A673 (cell line): ENCODE measurements around the gene SAP30L.

Source experiments
- EZH2 ChIP-seq: fragments of 200-600 bp; sonication (generic); IDR thresholded peaks from 2 replicates; pipeline ENCODE4 v1.6.1; 2017; ENCODE audit warnings: borderline replicate concordance, low read depth, mild to moderate bottlenecking, mixed read lengths, antibody characterized with exemption, low read length; ENCODE audit not compliant: poor library complexity, severe bottlenecking
- TF ChIP-seq, protein P1 (sequence below): fragments of 300-800, 200-600 bp; sonication (generic); conservative IDR thresholded peaks from 2 replicates; pipeline ENCODE4 v1.5.1; 2017; ENCODE audit warnings: low read depth, mild to moderate bottlenecking, antibody characterized with exemption, low read length, moderate library complexity, mixed read lengths

DNA sequence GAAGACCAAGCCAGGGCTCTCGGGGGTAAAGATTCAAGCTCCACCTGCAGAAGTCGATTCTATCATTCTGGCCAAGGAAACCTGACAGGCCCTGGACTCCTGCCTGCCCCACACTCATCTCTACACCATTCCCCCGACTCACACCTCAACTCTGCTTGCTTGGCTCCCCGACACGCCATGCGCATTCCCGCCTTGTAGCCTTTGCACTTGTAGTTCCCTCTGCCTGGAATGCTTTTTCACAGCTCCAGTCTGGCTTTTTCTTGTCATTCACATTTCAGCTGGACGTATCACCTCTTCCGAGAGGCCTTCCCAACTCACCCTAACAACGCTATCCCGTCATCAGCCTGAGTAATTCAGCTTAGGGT lies 60.9 kb downstream of the SAP30L start:
- TF ChIP-seq, protein P1, sequence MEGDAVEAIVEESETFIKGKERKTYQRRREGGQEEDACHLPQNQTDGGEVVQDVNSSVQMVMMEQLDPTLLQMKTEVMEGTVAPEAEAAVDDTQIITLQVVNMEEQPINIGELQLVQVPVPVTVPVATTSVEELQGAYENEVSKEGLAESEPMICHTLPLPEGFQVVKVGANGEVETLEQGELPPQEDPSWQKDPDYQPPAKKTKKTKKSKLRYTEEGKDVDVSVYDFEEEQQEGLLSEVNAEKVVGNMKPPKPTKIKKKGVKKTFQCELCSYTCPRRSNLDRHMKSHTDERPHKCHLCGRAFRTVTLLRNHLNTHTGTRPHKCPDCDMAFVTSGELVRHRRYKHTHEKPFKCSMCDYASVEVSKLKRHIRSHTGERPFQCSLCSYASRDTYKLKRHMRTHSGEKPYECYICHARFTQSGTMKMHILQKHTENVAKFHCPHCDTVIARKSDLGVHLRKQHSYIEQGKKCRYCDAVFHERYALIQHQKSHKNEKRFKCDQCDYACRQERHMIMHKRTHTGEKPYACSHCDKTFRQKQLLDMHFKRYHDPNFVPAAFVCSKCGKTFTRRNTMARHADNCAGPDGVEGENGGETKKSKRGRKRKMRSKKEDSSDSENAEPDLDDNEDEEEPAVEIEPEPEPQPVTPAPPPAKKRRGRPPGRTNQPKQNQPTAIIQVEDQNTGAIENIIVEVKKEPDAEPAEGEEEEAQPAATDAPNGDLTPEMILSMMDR, result no peak
- TF ChIP-seq EZH2, result no peak
